PC-3 (cell line): ENCODE results near the gene NBPF1. TPM values are rescaled to one million over a fixed set of nuclear protein-coding genes. Genes with fewer than 3 reads are reported as not detected.
"Not testable (repeated sequence)": the region's sequence is repeated elsewhere in the genome, so short reads cannot be mapped to it uniquely, and the experiment has no call there.

ENCODE experiments used
- ATAC-seq: fragments of 200-7000 bp; cut with Tn5 transposase; 2 replicates; pipeline ENCODE4 v1.9.1; 2020; ENCODE audit warnings: mild to moderate bottlenecking, moderate library complexity
- BruUV-seq: library from RNA; stranded (reverse); fragments of 400-500 nt; replicated peaks from 2 replicates; lab custom pipeline; 2021; lab: Mats Ljungman, UMichigan
- CTCF ChIA-PET: fragments of 300-600 bp; sonication (Branson Sonifier 250); formaldehyde crosslinking; loops from one replicate; lab custom pipeline; 2022; ENCODE audit warnings: antibody characterized with exemption; lab: Charles Lee
- POLR2A ChIA-PET: fragments of 300-600 bp; sonication (Branson Sonifier 250); formaldehyde crosslinking; loops from one replicate; lab custom pipeline; 2022; ENCODE audit warnings: antibody characterized with exemption; ENCODE audit not compliant: unreplicated experiment; lab: Charles Lee
- DNase-seq: peaks from one replicate; pipeline ENCODE4 v3.0.0-alpha.2; 2015
- H2AFZ ChIP-seq: fragments of 300-600 bp; sonication (generic); 2 replicates; pipeline ENCODE4 v1.6.0; 2016; ENCODE audit warnings: antibody characterized with exemption, low read length
- H3F3A ChIP-seq: fragments of 300-600 bp; sonication (generic); one replicate; pipeline ENCODE4 v1.6.0; 2017; ENCODE audit warnings: antibody characterized with exemption, low read length, control low read depth, mild to moderate bottlenecking; ENCODE audit not compliant: unreplicated experiment
- H3K27ac ChIP-seq: fragments of 300-600 bp; sonication (generic); 2 replicates; pipeline ENCODE4 v1.5.1; 2016; ENCODE audit warnings: mild to moderate bottlenecking, low read length
- H3K27me3 ChIP-seq: fragments of 300-600 bp; sonication (generic); 2 replicates; pipeline ENCODE4 v1.6.1; 2016; ENCODE audit warnings: low read length, mixed read lengths
- H3K36me3 ChIP-seq: fragments of 300-600 bp; sonication (generic); 2 replicates; pipeline ENCODE4 v1.6.1; 2016; ENCODE audit warnings: low read depth, mixed run types, low read length, mixed read lengths
- H3K4me1 ChIP-seq: fragments of 300-600 bp; sonication (generic); 2 replicates; pipeline ENCODE4 v1.5.1; 2016; ENCODE audit warnings: low read length; ENCODE audit not compliant: insufficient read depth
- H3K4me2 ChIP-seq: fragments of 300-600 bp; sonication (generic); 2 replicates; pipeline ENCODE4 v1.6.0; 2016; ENCODE audit warnings: low read length
- H3K4me3 ChIP-seq: fragments of 300-600 bp; sonication (generic); 2 replicates; pipeline ENCODE4 v1.5.1; 2016; ENCODE audit warnings: mild to moderate bottlenecking, low read length, mixed read lengths
- H3K79me2 ChIP-seq: fragments of 300-600 bp; sonication (generic); 2 replicates; pipeline ENCODE4 v1.6.1; 2017; ENCODE audit warnings: low read length, mixed read lengths
- H3K9ac ChIP-seq: fragments of 300-600 bp; sonication (generic); 2 replicates; pipeline ENCODE4 v1.6.0; 2016; ENCODE audit warnings: mild to moderate bottlenecking, low read length
- H3K9me2 ChIP-seq: fragments of 300-600 bp; sonication (generic); replicated peaks from 2 replicates; pipeline ENCODE4 v1.6.1; 2016; ENCODE audit warnings: mixed run types, low read length, mixed read lengths
- H3K9me3 ChIP-seq: fragments of 300-600 bp; sonication (generic); 2 replicates; pipeline ENCODE4 v1.6.1; 2016; ENCODE audit warnings: low read length, mixed read lengths
- H4K20me1 ChIP-seq: fragments of 300-600 bp; sonication (generic); 2 replicates; pipeline ENCODE4 v1.6.1; 2016; ENCODE audit warnings: low read length, mixed read lengths
- CTCF ChIP-seq: fragments of 300-600 bp; sonication (generic); conservative IDR thresholded peaks from 2 replicates; pipeline ENCODE4 v1.5.1; 2017; ENCODE audit warnings: antibody characterized with exemption, low read depth, mild to moderate bottlenecking, low read length
- EZH2 ChIP-seq: fragments of 300-600 bp; sonication (generic); IDR thresholded peaks from one replicate; pipeline ENCODE4 v1.6.1; 2017; ENCODE audit warnings: antibody characterized with exemption, mild to moderate bottlenecking, low read length; ENCODE audit not compliant: unreplicated experiment
- EZH2phosphoT487 ChIP-seq: fragments of 300-600 bp; sonication (generic); IDR thresholded peaks from 2 replicates; pipeline ENCODE4 v1.6.1; 2018; ENCODE audit warnings: mild to moderate bottlenecking, antibody characterized with exemption, low read length, borderline replicate concordance
- intact Hi-C: fragments of 100-400 bp; cut with micrococcal nuclease; formaldehyde crosslinking; loops from 2 replicates; pipeline ENCODE4 v1.9.0; 2023
- total RNA-seq: library from RNA; depleted of rRNA; stranded (reverse); fragments of >200 nt; gene quantifications from 2 replicates; pipeline ENCODE4 v1.2.3, GENCODE V29; 2014

Gene NBPF1
- total RNA-seq, 1 experiment from 2014 or later: 57.2 TPM

- no peak for ATAC-seq
- CTCF ChIA-PET: interaction anchor here (0.6 kb wide), 1 partner anchor 323 kb away, joined by 3 read pairs; no protein-coding TSS in a partner anchor
- Histone ChIP-seq H4K20me1 (no peaks in the 10 kb centered on the region), H3K36me3 (peaks cover 43% of the 10 kb centered on the region), H3F3A (no peaks in the 10 kb centered on the region), H3K27ac (no peak overlapping the region), H3K27me3 (no peaks in the 10 kb centered on the region), H2AFZ (no peak overlapping the region), H3K9ac (no peak overlapping the region), H3K79me2 (no peaks in the 10 kb centered on the region), H3K9me2 (no peaks in the 10 kb centered on the region), H3K4me2 (no peak overlapping the region), H3K4me3 (no peak overlapping the region), H3K4me1 (peaks cover 10% of the 10 kb centered on the region), H3K9me3 (no peaks in the 10 kb centered on the region)
- no TSS peak for BruUV-seq
- intact Hi-C loops: no loop called here
- POLR2A ChIA-PET: interaction anchor here (0.6 kb wide), 1 partner anchor 115 kb away, joined by 3 read pairs; no protein-coding TSS in a partner anchor
- no peak for TF ChIP-seq EZH2phosphoT487
- DNase-seq: no peak
Measured at GRCh38 chr1:16628361-16629111, 15.2 kb upstream of the NBPF1 start.

GRCh38 chr1:16626409-16626983, 13.1 kb upstream of the NBPF1 start:
- H3K27ac ChIP-seq, H3K4me2 ChIP-seq, H3K4me3 ChIP-seq, H2AFZ ChIP-seq, CTCF ChIA-PET, DNase-seq, BruUV-seq, H3K9ac ChIP-seq, H3K27me3 ChIP-seq, H3F3A ChIP-seq, ATAC-seq, intact Hi-C loops, H4K20me1 ChIP-seq, H3K79me2 ChIP-seq, H3K9me2 ChIP-seq, H3K9me3 ChIP-seq: not testable (repeated sequence)
- H3K36me3 ChIP-seq: peaks cover 31% of the 10 kb centered on the region
- peaks cover 19% of the 10 kb centered on the region for H3K4me1 ChIP-seq
- POLR2A ChIA-PET: interaction anchor here (0.5 kb wide), 1 partner anchor 218 kb away, joined by 5 read pairs; no protein-coding TSS in a partner anchor

- no peaks in the 10 kb centered on the region for H3K9me2 ChIP-seq
Measured at GRCh38 chr1:16625497-16626408, 12.4 kb upstream of the NBPF1 start.

More at GRCh38 chr1:16625497-16626408, 12.4 kb upstream of the NBPF1 start:
- no peak overlapping the region for H3K4me3 ChIP-seq
- H3K9ac ChIP-seq: no peak overlapping the region
- no peak overlapping the region for H3K27ac ChIP-seq
- no peaks in the 10 kb centered on the region for H3K9me3 ChIP-seq
- peaks cover 24% of the 10 kb centered on the region for H3K36me3 ChIP-seq
- POLR2A ChIA-PET: interaction anchor here (0.5 kb wide), 1 partner anchor 217 kb away, joined by 5 read pairs; no protein-coding TSS in a partner anchor
- TF ChIP-seq EZH2 (no peak), CTCF (no peak), EZH2phosphoT487 (no peak)
- H3K79me2 ChIP-seq: no peaks in the 10 kb centered on the region
- H2AFZ ChIP-seq: no peak overlapping the region
- DNase-seq (no peak), ATAC-seq (no peak)
- no peaks in the 10 kb centered on the region for H3K27me3 ChIP-seq
- H3F3A ChIP-seq: peaks cover 4% of the 10 kb centered on the region
- no peak overlapping the region for H3K4me2 ChIP-seq
- CTCF ChIA-PET: interaction anchor here (0.7 kb wide), 2 partner anchors 9 to 65 kb away, joined by 10 to 12 read pairs; no protein-coding TSS in a partner anchor
- no TSS peak for BruUV-seq
- H3K4me1 ChIP-seq: peaks cover 25% of the 10 kb centered on the region
- no peaks in the 10 kb centered on the region for H4K20me1 ChIP-seq
- intact Hi-C loops: no loop called here
